Measurements from ENCODE around the gene PACS1.

DNA sequence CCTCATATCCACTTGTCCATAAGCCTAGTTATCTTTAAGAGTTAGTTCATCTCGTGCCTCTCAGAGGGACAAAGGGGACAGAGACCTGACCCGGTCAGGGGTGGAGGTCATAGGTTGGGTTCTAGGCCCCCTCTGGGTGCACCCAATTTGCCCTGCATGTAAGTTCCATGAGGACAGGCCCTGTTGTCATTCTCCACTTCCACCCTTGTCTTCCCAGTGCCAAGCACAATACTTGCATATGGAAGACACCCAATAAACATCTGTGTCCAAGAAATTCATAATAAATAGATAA, 220.2 kb downstream of the PACS1 start:
- TF ChIP-seq, protein P1, sequence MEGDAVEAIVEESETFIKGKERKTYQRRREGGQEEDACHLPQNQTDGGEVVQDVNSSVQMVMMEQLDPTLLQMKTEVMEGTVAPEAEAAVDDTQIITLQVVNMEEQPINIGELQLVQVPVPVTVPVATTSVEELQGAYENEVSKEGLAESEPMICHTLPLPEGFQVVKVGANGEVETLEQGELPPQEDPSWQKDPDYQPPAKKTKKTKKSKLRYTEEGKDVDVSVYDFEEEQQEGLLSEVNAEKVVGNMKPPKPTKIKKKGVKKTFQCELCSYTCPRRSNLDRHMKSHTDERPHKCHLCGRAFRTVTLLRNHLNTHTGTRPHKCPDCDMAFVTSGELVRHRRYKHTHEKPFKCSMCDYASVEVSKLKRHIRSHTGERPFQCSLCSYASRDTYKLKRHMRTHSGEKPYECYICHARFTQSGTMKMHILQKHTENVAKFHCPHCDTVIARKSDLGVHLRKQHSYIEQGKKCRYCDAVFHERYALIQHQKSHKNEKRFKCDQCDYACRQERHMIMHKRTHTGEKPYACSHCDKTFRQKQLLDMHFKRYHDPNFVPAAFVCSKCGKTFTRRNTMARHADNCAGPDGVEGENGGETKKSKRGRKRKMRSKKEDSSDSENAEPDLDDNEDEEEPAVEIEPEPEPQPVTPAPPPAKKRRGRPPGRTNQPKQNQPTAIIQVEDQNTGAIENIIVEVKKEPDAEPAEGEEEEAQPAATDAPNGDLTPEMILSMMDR (IDR thresholded peaks at IDR 0.05; ENCODE audit: low read depth, low read length) = no peak
- TF ChIP-seq EZH2phosphoT487 (IDR thresholded peaks at IDR 0.05; ENCODE audit: low read depth) = no peak
